Neutrophil (primary cell): ENCODE measurements around the gene IFI27L1.

Source experiments
- H3K27ac ChIP-seq: fragments of 200-600 bp; sonication (generic); 2 replicates; pipeline ENCODE4 v1.5.1; 2016; ENCODE audit warnings: mild to moderate bottlenecking, moderate library complexity
- H3K27me3 ChIP-seq: fragments of 200-600 bp; sonication (generic); 2 replicates; pipeline ENCODE4 v1.6.0; 2016; ENCODE audit warnings: mild to moderate bottlenecking
- H3K36me3 ChIP-seq: fragments of 200-600 bp; sonication (generic); 2 replicates; pipeline ENCODE4 v1.5.1; 2017
- H3K4me1 ChIP-seq, 2 experiments: fragments of 200-600 bp in 1 of 2; sonication (generic) in 1 of 2; 1 replicate in 1 of 2; 2 replicates in 1 of 2; pipeline versions ENCODE4 v1.5.1 to v1.6.1; 2013 to 2016; ENCODE audit warnings: low read depth in 1 of 2, low read length in 1 of 2, mild to moderate bottlenecking in 1 of 2, moderate library complexity in 1 of 2; ENCODE audit not compliant: control insufficient read depth in 1 of 2, insufficient read depth in 1 of 2
- H3K4me3 ChIP-seq, 2 experiments: fragments of 200-600 bp in 1 of 2; sonication (generic) in 1 of 2; 1 replicate in 1 of 2; 2 replicates in 1 of 2; pipeline ENCODE4 v1.5.1; 2013 to 2016; ENCODE audit warnings: low read depth in 1 of 2, low read length in 1 of 2, mild to moderate bottlenecking in 1 of 2, moderate library complexity in 1 of 2
- H3K9me3 ChIP-seq: fragments of 200-600 bp; sonication (generic); 2 replicates; pipeline ENCODE4 v1.5.1; 2016
- TF ChIP-seq, protein P1 (sequence below): fragments of 200-600 bp; sonication (generic); IDR thresholded peaks from 2 replicates; pipeline ENCODE4 v1.5.1; 2016; ENCODE audit warnings: antibody characterized with exemption

The IFI27L1 gene

DNA sequence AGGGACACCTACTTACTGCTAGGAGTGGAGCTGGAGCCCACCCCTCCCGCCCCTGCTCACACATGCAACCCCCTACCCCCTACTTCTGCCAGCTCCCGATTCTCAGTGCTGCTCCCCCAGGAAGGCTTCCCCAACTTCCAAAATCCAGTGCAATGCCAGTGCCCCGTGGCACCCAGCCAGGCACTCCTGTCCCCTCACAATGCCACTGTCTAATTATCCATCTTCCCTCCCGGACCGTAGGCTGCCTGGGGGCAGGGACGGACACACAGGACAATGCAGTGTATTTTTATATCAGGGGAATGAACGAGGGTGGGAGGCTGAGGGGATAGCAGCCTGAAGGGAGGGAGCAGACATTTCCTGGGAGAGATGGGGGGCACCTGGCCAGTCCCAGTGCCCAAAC lies 42.6 kb upstream of the IFI27L1 start:
- Histone ChIP-seq H3K27ac (no peak overlapping the region), H3K4me3 (no peak overlapping the region), H3K4me1 (no peaks in the 10 kb centered on the region), H3K9me3 (no peaks in the 10 kb centered on the region), H3K27me3 (no peaks in the 10 kb centered on the region), H3K36me3 (peaks cover under 1% of the 10 kb centered on the region)
- TF ChIP-seq, protein P1, sequence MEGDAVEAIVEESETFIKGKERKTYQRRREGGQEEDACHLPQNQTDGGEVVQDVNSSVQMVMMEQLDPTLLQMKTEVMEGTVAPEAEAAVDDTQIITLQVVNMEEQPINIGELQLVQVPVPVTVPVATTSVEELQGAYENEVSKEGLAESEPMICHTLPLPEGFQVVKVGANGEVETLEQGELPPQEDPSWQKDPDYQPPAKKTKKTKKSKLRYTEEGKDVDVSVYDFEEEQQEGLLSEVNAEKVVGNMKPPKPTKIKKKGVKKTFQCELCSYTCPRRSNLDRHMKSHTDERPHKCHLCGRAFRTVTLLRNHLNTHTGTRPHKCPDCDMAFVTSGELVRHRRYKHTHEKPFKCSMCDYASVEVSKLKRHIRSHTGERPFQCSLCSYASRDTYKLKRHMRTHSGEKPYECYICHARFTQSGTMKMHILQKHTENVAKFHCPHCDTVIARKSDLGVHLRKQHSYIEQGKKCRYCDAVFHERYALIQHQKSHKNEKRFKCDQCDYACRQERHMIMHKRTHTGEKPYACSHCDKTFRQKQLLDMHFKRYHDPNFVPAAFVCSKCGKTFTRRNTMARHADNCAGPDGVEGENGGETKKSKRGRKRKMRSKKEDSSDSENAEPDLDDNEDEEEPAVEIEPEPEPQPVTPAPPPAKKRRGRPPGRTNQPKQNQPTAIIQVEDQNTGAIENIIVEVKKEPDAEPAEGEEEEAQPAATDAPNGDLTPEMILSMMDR = no peak

DNA sequence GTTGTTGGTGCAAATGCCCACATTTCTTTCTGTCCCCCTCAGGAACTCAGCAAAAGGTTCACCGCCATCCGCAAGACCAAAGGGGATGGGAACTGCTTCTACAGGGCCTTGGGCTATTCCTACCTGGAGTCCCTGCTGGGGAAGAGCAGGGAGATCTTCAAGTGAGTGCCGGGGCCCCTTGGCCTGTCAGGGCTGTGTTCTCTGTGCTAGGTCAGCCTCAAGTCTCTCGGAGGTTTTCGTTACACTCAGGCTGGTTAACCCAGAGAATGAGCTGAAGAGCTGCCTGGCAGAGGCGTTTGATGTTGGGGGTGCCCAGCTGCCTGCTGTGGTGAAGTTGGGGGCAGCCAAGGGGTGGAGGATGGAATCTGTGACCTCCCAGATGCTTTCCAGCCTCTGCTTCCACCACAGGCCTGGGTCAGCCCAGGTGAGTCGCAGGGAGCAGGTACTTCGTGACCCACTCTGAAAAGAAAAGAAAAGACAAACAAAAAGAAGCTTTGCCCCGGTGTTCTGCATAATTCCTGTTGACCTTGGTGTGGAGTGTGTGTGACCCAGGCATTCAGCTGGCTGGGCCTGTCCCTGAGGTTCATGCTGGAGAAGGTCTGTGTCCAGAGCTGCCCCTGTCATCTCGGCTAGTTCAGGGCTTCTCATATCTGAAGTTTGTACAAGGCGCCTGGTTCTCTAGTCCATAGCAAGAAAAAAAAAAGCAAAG lies 42.0 kb upstream of the IFI27L1 start:
- Histone ChIP-seq H3K4me1 (no peaks in the 10 kb centered on the region), H3K27me3 (no peaks in the 10 kb centered on the region), H3K27ac (no peak overlapping the region), H3K9me3 (no peaks in the 10 kb centered on the region), H3K36me3 (peaks cover 6% of the 10 kb centered on the region), H3K4me3 (no peak overlapping the region)
- TF ChIP-seq, protein P1 = no peak

DNA sequence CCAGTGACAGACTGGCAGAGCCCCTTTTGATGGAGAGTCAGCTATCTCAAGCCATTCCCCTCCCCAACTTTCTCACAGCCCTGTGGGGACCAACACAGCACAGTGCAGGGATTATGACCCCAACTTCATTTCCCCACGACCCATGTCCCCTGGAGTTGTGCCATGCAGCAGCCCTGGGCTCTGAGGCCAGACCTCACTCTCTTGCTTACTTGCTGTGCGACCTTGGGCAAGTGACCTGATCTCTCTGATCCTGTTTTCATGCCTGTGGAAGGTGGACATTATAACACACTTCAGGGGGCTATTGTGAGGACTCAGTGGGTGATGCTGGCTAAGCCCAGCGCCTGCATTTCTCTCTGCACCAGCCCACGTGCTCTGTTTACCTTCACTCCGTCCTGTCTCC lies 40.9 kb upstream of the IFI27L1 start:
- TF ChIP-seq, protein P1 = no peak
- H3K9me3 ChIP-seq = no peaks in the 10 kb centered on the region
- no peak overlapping the region for H3K27ac ChIP-seq
- H3K4me1 ChIP-seq = no peaks in the 10 kb centered on the region
- H3K27me3 ChIP-seq = no peaks in the 10 kb centered on the region
- H3K36me3 ChIP-seq = peaks cover 14% of the 10 kb centered on the region
- H3K4me3 ChIP-seq = no peak overlapping the region

DNA sequence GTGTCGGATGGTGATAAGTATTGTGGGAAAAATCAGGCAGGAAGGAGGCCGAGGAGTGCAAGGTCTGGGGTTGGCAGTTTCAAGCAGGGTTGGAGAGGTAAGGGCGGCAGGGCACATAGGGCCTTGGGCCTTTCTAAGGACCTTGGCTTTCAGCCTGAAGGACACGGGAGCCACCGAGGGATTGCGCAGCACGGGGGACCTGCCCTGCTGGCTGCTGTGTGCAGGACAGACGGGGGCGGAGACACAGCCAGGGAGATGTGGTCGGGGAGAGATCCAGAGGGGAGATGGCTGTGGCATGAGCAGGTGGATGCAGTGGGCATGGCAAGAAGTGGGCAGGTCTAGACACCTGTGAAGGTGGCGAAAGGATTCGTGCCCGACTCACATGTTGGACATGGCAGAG lies 40.3 kb upstream of the IFI27L1 start:
- no peak overlapping the region for H3K27ac ChIP-seq
- H3K4me3 ChIP-seq = no peak overlapping the region
- H3K4me1 ChIP-seq = no peaks in the 10 kb centered on the region
- H3K27me3 ChIP-seq = no peaks in the 10 kb centered on the region
- H3K9me3 ChIP-seq = no peaks in the 10 kb centered on the region
- TF ChIP-seq, protein P1 = no peak
- peaks cover 19% of the 10 kb centered on the region for H3K36me3 ChIP-seq

DNA sequence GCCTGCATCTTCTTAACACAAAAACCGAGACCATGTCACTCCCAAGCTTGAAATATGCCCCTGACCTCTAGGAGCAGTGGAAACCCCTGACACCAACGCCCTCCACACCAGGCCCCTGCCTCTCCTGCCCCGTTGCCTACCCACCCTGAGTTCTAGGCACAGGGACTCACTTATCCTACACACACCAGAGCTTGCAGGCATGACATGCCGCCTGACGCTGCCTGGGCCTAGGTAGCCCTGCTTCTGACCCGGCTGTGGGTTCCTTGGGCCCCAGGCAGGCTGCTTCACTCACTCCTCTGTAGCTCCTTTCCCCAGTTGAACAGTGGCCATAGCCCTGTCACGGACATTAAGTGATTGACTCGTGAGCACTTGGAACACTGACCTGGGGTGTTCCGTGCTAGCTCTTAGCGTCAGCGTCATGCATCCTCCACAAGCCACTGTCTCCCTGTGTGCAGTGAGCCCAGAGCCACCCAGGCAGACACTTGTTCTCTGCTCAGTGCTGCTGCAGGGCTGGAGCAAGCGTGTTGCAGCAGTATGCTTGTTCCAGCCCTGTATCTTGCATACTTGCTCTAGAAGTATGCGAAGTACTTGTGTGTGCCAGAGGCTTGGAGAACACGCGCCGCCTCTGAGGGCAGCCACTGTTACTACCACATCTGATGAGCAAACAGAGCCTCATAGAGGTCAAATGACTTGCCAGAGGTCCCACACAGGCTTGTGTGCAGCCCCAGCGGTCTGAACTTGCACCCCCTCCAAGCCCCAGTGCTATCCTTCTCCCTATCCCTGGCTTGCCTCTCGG lies 39.4 kb upstream of the IFI27L1 start:
- Histone ChIP-seq H3K36me3 (peaks cover 28% of the 10 kb centered on the region), H3K27ac (no peak overlapping the region), H3K27me3 (no peaks in the 10 kb centered on the region), H3K4me1 (no peaks in the 10 kb centered on the region), H3K9me3 (no peaks in the 10 kb centered on the region), H3K4me3 (no peak overlapping the region)
- TF ChIP-seq, protein P1 = no peak
